Tibial nerve (tissue), 4 donors: ENCODE measurements around the gene CYTH1. TPM values are rescaled to one million over a fixed set of nuclear protein-coding genes. Genes with fewer than 3 reads are reported as not detected.

Experiments used
- DNase-seq, 2 donors: peaks; one replicate each; pipeline ENCODE4 v3.0.0-alpha.2; 2019; ENCODE audit warnings: low spot score in 2 of 2
- H3K27ac ChIP-seq, 4 donors: fragments of 200-600 bp; sonication (generic) in 3 of 4; one replicate each; pipeline ENCODE4 v1.5.1; 2017 to 2019; ENCODE audit warnings: mild to moderate bottlenecking in 1 of 4
- H3K27me3 ChIP-seq, 2 donors: fragments of 200-600 bp; sonication (generic) in 1 of 2; one replicate each; pipeline versions ENCODE4 v1.5.1 to v1.6.0; 2017 to 2019
- H3K36me3 ChIP-seq, 3 donors: fragments of 200-600 bp; sonication (generic); one replicate each; pipeline ENCODE4 v1.5.1; 2018 to 2019
- H3K4me1 ChIP-seq, 4 donors: fragments of 200-600 bp; sonication (generic) in 3 of 4; one replicate each; pipeline ENCODE4 v1.5.1; 2017 to 2019
- H3K4me3 ChIP-seq, 4 donors: fragments of 200-600 bp; sonication (generic) in 3 of 4; one replicate each; pipeline ENCODE4 v1.5.1; 2017 to 2019; ENCODE audit warnings: mild to moderate bottlenecking in 1 of 4, moderate library complexity in 1 of 4
- H3K9me3 ChIP-seq, 4 donors: fragments of 200-600 bp; sonication (generic) in 3 of 4; one replicate each; pipeline ENCODE4 v1.5.1; 2017 to 2019
- EP300 ChIP-seq, 2 donors: sonication (generic); formaldehyde crosslinking; IDR thresholded peaks; one replicate each; pipeline ENCODE4 v1.6.1; 2017; ENCODE audit warnings: antibody characterized with exemption in 2 of 2, mild to moderate bottlenecking in 1 of 2
- POLR2A ChIP-seq, 2 donors: fragments of 450-650 bp; IDR thresholded peaks; one replicate each; pipeline ENCODE4 v1.6.1; 2017; ENCODE audit warnings: antibody characterized with exemption in 2 of 2, mild to moderate bottlenecking in 2 of 2, moderate library complexity in 2 of 2
- WGBS, 2 donors: methylation state at CpG; one replicate each; pipeline ENCODE4 v1.1.5; 2018; 5-methylcytosine and 5-hydroxymethylcytosine counted together
- total RNA-seq, 4 donors: library from RNA; depleted of rRNA; stranded (reverse); fragments of >200 nt; gene quantifications; one replicate each; pipeline ENCODE4 v1.1.0, GENCODE V29; 2016
- TF ChIP-seq, protein P1 (sequence below), 5 experiments: fragments of 200-600 bp in 3 of 5; fragments of 450-650 bp in 2 of 5; sonication (generic) in 3 of 5; IDR thresholded peaks; one replicate each; pipeline ENCODE4 v1.5.1; 2016 to 2019; ENCODE audit warnings: antibody characterized with exemption in 5 of 5, mild to moderate bottlenecking in 3 of 5, moderate library complexity in 2 of 5

CYTH1 gene
- total RNA-seq, 4 donors from 2014 or later = 53.1 to 81.0 (median 63.8) TPM

- peaks cover 0 to 12% (median 0%) of the 10 kb centered on the region in 4 donors for H3K4me1 ChIP-seq
- H3K27ac ChIP-seq = no peak overlapping the region
- peaks cover 0 to 8% (median 0%) of the 10 kb centered on the region in 4 donors for H3K9me3 ChIP-seq
- 81 to 84% methylated on average over 8 of the region's 8 CpGs for WGBS, 2 donors
- DNase-seq = no peak
- H3K4me3 ChIP-seq = no peak overlapping the region
- H3K36me3 ChIP-seq = no peaks in the 10 kb centered on the region
- peaks cover 0 to 8% of the 10 kb centered on the region in 2 donors for H3K27me3 ChIP-seq
- no peak for TF ChIP-seq EP300 (IDR thresholded peaks at IDR 0.05)
- TF ChIP-seq POLR2A (IDR thresholded peaks at IDR 0.05) = no peak
- TF ChIP-seq, protein P1, sequence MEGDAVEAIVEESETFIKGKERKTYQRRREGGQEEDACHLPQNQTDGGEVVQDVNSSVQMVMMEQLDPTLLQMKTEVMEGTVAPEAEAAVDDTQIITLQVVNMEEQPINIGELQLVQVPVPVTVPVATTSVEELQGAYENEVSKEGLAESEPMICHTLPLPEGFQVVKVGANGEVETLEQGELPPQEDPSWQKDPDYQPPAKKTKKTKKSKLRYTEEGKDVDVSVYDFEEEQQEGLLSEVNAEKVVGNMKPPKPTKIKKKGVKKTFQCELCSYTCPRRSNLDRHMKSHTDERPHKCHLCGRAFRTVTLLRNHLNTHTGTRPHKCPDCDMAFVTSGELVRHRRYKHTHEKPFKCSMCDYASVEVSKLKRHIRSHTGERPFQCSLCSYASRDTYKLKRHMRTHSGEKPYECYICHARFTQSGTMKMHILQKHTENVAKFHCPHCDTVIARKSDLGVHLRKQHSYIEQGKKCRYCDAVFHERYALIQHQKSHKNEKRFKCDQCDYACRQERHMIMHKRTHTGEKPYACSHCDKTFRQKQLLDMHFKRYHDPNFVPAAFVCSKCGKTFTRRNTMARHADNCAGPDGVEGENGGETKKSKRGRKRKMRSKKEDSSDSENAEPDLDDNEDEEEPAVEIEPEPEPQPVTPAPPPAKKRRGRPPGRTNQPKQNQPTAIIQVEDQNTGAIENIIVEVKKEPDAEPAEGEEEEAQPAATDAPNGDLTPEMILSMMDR (IDR thresholded peaks at IDR 0.05) = no peak
These were observed 135.0 kb downstream of the CYTH1 start for GRCh38 chr17:78647032-78647431.

DNA sequence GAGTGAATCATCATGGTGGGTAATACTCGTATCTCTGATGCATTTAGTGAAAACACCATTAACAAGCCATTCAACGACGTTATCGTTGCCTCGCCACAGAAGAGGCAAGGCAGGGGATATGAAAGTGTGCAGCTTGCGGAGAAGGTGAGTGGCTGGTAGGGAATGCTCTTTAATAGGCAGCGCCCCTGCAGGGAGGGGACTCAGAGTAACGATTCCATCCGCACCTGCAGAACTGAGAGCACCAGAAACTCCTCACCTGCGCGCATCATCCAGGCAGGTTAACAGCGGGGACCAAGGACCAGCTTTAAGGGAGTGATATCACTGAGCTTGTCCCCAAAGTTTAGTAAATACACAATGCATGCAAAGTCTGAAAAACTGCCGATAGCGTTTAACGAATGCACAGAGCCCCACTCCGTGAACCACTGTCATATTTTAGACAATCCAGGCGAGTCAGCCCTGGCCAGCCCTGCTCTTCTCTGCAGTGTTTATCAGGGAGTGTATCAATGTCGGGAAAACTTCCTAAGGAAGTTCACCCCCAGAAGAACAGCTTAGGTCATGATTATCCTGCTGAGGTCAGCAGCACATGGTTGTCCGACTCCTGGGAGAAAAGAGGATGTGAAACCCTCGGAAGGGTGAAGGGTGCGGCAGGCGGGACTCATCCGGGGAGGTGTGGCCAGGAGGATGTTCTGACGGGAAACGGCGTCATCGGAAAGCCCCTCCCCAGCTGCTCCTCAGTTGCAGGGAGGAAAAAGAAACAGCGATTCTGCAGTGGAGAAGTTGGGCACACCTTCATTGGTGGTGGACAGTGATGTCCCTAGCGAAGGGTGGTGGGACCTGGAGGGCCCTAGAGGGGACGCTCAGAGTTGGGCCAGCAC is 136.4 kb downstream of the CYTH1 start:
- peak; percentile 51 to 69 for DNase-seq
- H3K4me3 ChIP-seq = no peak overlapping the region
- H3K27me3 ChIP-seq = peaks cover 0 to 8% of the 10 kb centered on the region in 2 donors
- no peaks in the 10 kb centered on the region for H3K36me3 ChIP-seq
- TF ChIP-seq EP300 (IDR thresholded peaks at IDR 0.05) (peak; percentile 90 to 96), POLR2A (IDR thresholded peaks at IDR 0.05) (peak in 1 of 2 donors; percentile 25)
- TF ChIP-seq, protein P1 (IDR thresholded peaks at IDR 0.05) = no peak
- peaks cover 0 to 12% (median 0%) of the 10 kb centered on the region in 4 donors for H3K4me1 ChIP-seq
- WGBS, 2 donors = 62 to 71% methylated on average over 30 of the region's 30 CpGs
- peak overlapping the region in 2 of 4 donors; percentile 48 to 68 for H3K27ac ChIP-seq
- H3K9me3 ChIP-seq = peaks cover 0 to 8% (median 0%) of the 10 kb centered on the region in 4 donors

DNA sequence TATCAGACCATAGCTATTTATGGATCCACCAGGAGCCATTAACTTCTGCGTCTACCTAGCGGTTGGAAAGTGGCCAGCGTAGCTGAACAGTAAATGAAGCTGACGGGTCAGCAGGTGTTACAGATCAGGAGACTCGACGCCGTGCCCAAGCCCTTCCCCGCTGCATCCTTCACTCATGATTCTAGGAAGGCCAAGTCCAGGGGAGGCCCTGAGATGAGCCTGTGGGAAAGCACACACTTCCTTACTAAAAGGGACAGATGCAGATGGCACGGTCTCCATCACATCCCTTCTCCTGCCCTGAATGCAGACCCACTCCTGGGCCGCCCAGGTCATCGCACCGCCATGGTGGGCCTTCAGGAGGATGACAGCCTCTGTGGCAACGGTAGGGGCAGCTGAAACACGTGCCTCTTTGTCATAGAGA is 137.1 kb downstream of the CYTH1 start:
- DNase-seq = no peak
- Histone ChIP-seq H3K27ac (peak overlapping the region in 1 of 4 donors; percentile 56), H3K9me3 (peaks cover 0 to 8% (median 0%) of the 10 kb centered on the region in 4 donors), H3K4me1 (peaks cover 0 to 12% (median 0%) of the 10 kb centered on the region in 4 donors), H3K4me3 (no peak overlapping the region), H3K36me3 (no peaks in the 10 kb centered on the region), H3K27me3 (peaks cover 0 to 8% of the 10 kb centered on the region in 2 donors)
- no peak for TF ChIP-seq POLR2A (IDR thresholded peaks at IDR 0.05)
- TF ChIP-seq, protein P1 (IDR thresholded peaks at IDR 0.05) = no peak
- no peak for TF ChIP-seq EP300 (IDR thresholded peaks at IDR 0.05)
- 91 to 95% methylated on average over 14 of the region's 14 CpGs for WGBS, 2 donors

DNA sequence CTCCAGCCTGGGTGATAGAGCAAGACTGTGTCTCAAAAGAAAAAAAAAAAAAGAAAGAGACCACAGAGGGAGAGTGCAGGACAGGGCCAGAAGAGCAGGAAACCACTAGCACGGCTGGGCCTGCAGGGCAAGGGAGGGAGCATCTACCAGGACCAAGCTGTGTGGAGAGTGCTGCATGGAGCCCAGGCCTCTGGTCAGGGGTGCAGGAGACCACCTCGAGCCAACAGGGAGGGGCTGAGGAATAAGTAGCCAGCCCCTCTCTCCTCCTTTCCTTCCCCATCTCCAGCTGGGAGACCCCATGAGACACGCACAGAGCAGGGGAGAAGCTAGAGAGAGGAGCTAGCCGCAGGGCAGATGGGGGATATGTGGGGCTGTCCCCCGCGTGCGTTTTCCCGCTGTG is 137.8 kb downstream of the CYTH1 start:
- TF ChIP-seq POLR2A (IDR thresholded peaks at IDR 0.05) (no peak), EP300 (IDR thresholded peaks at IDR 0.05) (no peak)
- TF ChIP-seq, protein P1 (IDR thresholded peaks at IDR 0.05) = no peak
- 62 to 72% methylated on average over 8 of the region's 8 CpGs for WGBS, 2 donors
- H3K4me3 ChIP-seq = no peak overlapping the region
- peaks cover 0 to 8% of the 10 kb centered on the region in 2 donors for H3K27me3 ChIP-seq
- H3K4me1 ChIP-seq = peaks cover 0 to 12% (median 0%) of the 10 kb centered on the region in 4 donors
- no peaks in the 10 kb centered on the region for H3K36me3 ChIP-seq
- peaks cover 0 to 8% (median 0%) of the 10 kb centered on the region in 4 donors for H3K9me3 ChIP-seq
- H3K27ac ChIP-seq = no peak overlapping the region
- DNase-seq = no peak

DNA sequence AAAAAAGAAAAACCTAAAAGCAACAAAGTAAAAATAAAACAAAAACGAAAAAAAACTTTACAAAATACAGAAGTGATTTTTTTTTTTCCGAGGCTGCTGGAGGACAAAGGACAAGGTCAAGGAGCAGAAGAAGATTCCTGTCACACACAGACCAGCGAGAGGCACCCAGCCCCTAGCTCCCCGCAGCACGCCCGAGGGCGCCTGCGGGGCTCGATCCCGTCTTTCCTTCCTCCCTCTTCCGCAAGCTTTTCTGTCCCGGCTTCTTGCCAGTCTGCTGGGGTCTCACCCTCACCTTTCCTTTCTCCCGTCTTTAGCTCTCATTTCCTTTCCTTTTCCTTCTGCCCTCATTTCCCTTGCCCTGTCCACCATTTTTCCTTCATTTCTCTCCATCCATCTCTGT is 138.7 kb downstream of the CYTH1 start:
- peaks cover 0 to 12% (median 0%) of the 10 kb centered on the region in 4 donors for H3K4me1 ChIP-seq
- H3K9me3 ChIP-seq = peaks cover 0 to 2% (median 0%) of the 10 kb centered on the region in 4 donors
- H3K27me3 ChIP-seq = peaks cover 0 to 8% of the 10 kb centered on the region in 2 donors
- 82 to 84% methylated on average over 13 of the region's 13 CpGs for WGBS, 2 donors
- TF ChIP-seq POLR2A (IDR thresholded peaks at IDR 0.05) = no peak
- TF ChIP-seq EP300 (IDR thresholded peaks at IDR 0.05) = no peak
- TF ChIP-seq, protein P1 (IDR thresholded peaks at IDR 0.05) = no peak
- no peak overlapping the region for H3K27ac ChIP-seq
- DNase-seq = no peak
- H3K36me3 ChIP-seq = no peaks in the 10 kb centered on the region
- H3K4me3 ChIP-seq = no peak overlapping the region
